ENCODE results near the gene GBX2. TPM values are rescaled to one million over a fixed set of nuclear protein-coding genes. Genes with fewer than 3 reads are reported as not detected.

The GBX2 gene
- total and polyA plus RNA-seq, 2 of the 8 experiments (the other 6 are each of a cell fraction or from before 2014, with no cell fraction given): 0.38 to 0.89 TPM

- no peak for TF ChIP-seq CHD7 (IDR thresholded peaks at IDR 0.05; ENCODE audit: insufficient replicate concordance, low read length)
- no peak for TF ChIP-seq NRF1 (IDR thresholded peaks at IDR 0.05; ENCODE audit: low read depth, low read length)
- TF ChIP-seq E2F6 (IDR thresholded peaks at IDR 0.05): peak; percentile 74; the same call in 1 of the 2 replicates
- TF ChIP-seq CTBP2 (IDR thresholded peaks at IDR 0.05; ENCODE audit: borderline replicate concordance, insufficient read depth, insufficient read length, low read length): peak; percentile 26
- TF ChIP-seq POU5F1 (IDR thresholded peaks at IDR 0.05; ENCODE audit: low read depth, low read length): peak; percentile 27; the same call in 1 of the 2 replicates
- peak; percentile 4 for TF ChIP-seq EZH2 (IDR thresholded peaks at IDR 0.05; ENCODE audit: low read depth, low read length, severe bottlenecking)
- TF ChIP-seq CBX5 (IDR thresholded peaks at IDR 0.05; ENCODE audit: low read depth, low read length): no peak
- no peak for TF ChIP-seq FOSL1 (IDR thresholded peaks at IDR 0.05; ENCODE audit: insufficient read depth, low read depth, low read length)
- no peak for TF ChIP-seq POLR2A (IDR thresholded peaks at IDR 0.05; ENCODE audit: control extremely low read depth in 1 of 2, low read depth in 2 of 2, low read length in 2 of 2)
Observed at GRCh38 chr2:236171181-236171679, 3.0 kb upstream of the GBX2 start (continued).

All from H1 (cell line).